Activated B cell treated with CpG ODN at 0.5 μM for 24 hours (primary cell): ENCODE data around the gene GLCCI1. TPM values are rescaled to one million over a fixed set of nuclear protein-coding genes. Genes with fewer than 3 reads are reported as not detected.
"Not testable (repeated sequence)": the region's sequence is repeated elsewhere in the genome, so short reads cannot be mapped to it uniquely, and the experiment has no call there.

Experiments used
- ATAC-seq: fragments of 200-7000 bp; cut with Tn5 transposase; one replicate; pipeline ENCODE4 v1.10.0; 2021; ENCODE audit warnings: low read depth, mild to moderate bottlenecking, moderate library complexity
- CTCF ChIA-PET: fragments of 350-600 bp; sonication (Branson Sonifier 250); formaldehyde crosslinking; loops from one replicate; lab custom pipeline; 2021; ENCODE audit warnings: antibody characterized with exemption; lab: Charles Lee
- POLR2A ChIA-PET: fragments of 350-600 bp; sonication (Branson Sonifier 250); formaldehyde crosslinking; loops from one replicate; lab custom pipeline; 2021; ENCODE audit warnings: antibody characterized with exemption; lab: Charles Lee
- DNase-seq: peaks from one replicate; pipeline ENCODE4 v3.0.0; 2022
- H3K27ac Mint-ChIP-seq: one replicate; pipeline ENCODE4 v1.8.0; 2020; ENCODE audit warnings: mixed read lengths
- H3K27me3 Mint-ChIP-seq: one replicate; pipeline ENCODE4 v1.8.0; 2021; ENCODE audit warnings: mixed read lengths
- H3K36me3 Mint-ChIP-seq: one replicate; pipeline ENCODE4 v1.8.0; 2021; ENCODE audit warnings: low read depth, mixed read lengths
- H3K4me1 Mint-ChIP-seq: one replicate; pipeline ENCODE4 v1.8.0; 2021; ENCODE audit warnings: mixed read lengths
- H3K4me3 Mint-ChIP-seq: one replicate; pipeline ENCODE4 v1.8.0; 2020; ENCODE audit warnings: mild to moderate bottlenecking, mixed read lengths
- H3K9me3 Mint-ChIP-seq: one replicate; pipeline ENCODE4 v1.8.0; 2020; ENCODE audit warnings: mixed read lengths
- intact Hi-C: fragments of 100-400 bp; cut with micrococcal nuclease; formaldehyde crosslinking; loops from one replicate; pipeline ENCODE4 v1.15.1; 2024
- total RNA-seq: library from RNA; stranded (reverse); gene quantifications from 2 replicates; pipeline ENCODE4 v1.2.3, GENCODE V29; 2022
- TF ChIP-seq, protein P1 (sequence below): fragments of 200-600 bp; IDR thresholded peaks from one replicate; pipeline ENCODE4 v1.8.0; 2022; ENCODE audit warnings: antibody characterized with exemption, mild to moderate bottlenecking

The GLCCI1 gene
- total RNA-seq, 1 donor from 2014 or later: 37.4 TPM

DNA sequence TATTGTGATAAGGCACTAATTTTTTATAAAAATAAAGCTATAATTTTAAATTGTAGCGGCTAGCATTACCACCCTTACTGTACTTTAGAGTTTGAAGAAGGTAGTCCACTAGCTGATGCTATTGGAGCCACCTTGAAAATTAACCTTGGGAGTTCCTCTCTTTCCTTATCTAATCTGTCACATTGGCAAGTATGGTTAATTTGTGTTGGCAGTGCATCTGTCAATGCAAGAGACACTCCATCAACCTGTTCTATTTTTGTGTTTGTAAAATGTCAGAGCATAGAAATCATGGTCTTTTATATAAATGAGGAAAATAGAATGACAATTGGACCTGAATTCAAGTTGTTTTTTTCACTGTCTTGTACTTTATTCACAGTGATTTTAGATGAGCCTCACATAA is 20.5 kb downstream of the GLCCI1 start:
- Mint-ChIP-seq H3K36me3 (peaks cover 9% of the 10 kb centered on the region), H3K27ac (peak overlapping the region; percentile 36), H3K9me3 (peaks cover 14% of the 10 kb centered on the region), H3K27me3 (no peaks in the 10 kb centered on the region), H3K4me1 (peaks cover 50% of the 10 kb centered on the region), H3K4me3 (peak overlapping the region; percentile 33)
- CTCF ChIA-PET: no interaction called here
- POLR2A ChIA-PET: interaction anchor here (0.6 to 1.0 kb wide), 2 partner anchors 19 to 25 kb away, joined by 3 read pairs; no protein-coding TSS in a partner anchor
- DNase-seq (no peak), ATAC-seq (no peak)
- intact Hi-C loops: no loop called here
- TF ChIP-seq, protein P1, sequence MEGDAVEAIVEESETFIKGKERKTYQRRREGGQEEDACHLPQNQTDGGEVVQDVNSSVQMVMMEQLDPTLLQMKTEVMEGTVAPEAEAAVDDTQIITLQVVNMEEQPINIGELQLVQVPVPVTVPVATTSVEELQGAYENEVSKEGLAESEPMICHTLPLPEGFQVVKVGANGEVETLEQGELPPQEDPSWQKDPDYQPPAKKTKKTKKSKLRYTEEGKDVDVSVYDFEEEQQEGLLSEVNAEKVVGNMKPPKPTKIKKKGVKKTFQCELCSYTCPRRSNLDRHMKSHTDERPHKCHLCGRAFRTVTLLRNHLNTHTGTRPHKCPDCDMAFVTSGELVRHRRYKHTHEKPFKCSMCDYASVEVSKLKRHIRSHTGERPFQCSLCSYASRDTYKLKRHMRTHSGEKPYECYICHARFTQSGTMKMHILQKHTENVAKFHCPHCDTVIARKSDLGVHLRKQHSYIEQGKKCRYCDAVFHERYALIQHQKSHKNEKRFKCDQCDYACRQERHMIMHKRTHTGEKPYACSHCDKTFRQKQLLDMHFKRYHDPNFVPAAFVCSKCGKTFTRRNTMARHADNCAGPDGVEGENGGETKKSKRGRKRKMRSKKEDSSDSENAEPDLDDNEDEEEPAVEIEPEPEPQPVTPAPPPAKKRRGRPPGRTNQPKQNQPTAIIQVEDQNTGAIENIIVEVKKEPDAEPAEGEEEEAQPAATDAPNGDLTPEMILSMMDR: no peak

DNA sequence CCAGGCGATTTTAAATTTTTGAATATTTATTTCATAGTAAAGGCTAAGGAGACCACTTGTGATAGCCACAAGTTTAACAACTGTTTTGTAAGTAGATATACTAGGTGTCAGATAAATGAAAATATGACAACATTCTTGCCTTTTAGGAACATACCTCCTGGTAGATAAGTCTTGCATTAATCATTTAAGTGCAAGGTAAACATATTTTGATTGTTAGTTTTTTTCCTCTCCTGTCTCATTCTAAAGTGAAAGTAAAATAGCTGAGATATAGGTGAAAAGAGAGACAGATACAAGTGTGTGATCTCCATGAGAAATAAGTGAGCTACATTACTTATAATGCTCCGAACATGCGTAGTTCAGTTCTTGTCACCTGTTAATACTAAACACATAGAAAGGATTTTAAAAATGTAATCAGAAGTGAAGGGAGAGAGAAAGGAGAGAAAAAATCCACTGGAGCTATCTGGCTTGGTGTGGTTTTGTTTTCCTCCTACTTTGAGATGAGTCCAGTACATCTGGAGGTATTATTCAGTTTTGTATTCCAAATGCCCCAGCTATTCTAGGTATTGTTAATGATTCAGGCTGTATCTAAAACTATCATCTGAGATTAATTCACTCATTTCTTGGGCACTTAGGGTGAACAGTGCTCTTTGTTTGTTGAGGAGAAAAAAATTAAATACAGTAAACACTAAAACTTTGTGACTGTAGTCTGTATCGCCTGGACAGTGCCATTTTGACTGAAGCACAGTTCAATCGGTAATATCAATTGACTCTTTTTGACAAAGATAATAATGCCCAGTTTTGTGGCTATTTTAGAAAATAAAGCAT is 21.2 kb downstream of the GLCCI1 start:
- peaks cover 14% of the 10 kb centered on the region for H3K9me3 Mint-ChIP-seq
- H3K36me3 Mint-ChIP-seq: peaks cover 9% of the 10 kb centered on the region
- peaks cover 50% of the 10 kb centered on the region for H3K4me1 Mint-ChIP-seq
- intact Hi-C loops: no loop called here
- H3K27me3 Mint-ChIP-seq: no peaks in the 10 kb centered on the region
- H3K27ac Mint-ChIP-seq: peak overlapping the region; percentile 36
- peak overlapping the region; percentile 33 for H3K4me3 Mint-ChIP-seq
- ChIA-PET POLR2A (interaction anchor here (1.0 to 1.5 kb wide), 2 partner anchors 19 to 20 kb away, joined by 3 to 4 read pairs; no protein-coding TSS in a partner anchor), CTCF (no interaction called here)
- DNase-seq: no peak
- ATAC-seq: no peak
- TF ChIP-seq, protein P1: no peak

DNA sequence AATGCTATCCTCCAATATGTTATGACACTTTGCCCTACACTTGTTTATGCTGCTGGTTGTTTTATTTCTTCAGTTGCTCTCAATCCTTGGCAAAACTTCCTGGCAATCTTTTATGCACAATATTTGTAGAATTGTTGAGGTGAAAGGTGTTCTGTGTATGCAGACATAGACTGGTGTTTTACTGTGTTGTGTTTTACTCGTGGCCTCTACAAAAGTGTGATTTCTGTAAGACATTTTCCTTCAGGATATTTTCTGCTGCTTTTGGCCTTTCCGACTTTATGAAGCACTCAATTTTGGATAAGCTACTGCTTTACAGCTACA is 21.8 kb downstream of the GLCCI1 start:
- DNase-seq (no peak), ATAC-seq (no peak)
- no peak overlapping the region for H3K4me3 Mint-ChIP-seq
- no peak overlapping the region for H3K27ac Mint-ChIP-seq
- POLR2A ChIA-PET: interaction anchor here (1.5 kb wide), 1 partner anchor 20 kb away, joined by 4 read pairs; no protein-coding TSS in a partner anchor
- H3K9me3 Mint-ChIP-seq: peaks cover 17% of the 10 kb centered on the region
- intact Hi-C loops: no loop called here
- H3K4me1 Mint-ChIP-seq: peaks cover 47% of the 10 kb centered on the region
- no peaks in the 10 kb centered on the region for H3K27me3 Mint-ChIP-seq
- CTCF ChIA-PET: no interaction called here
- peaks cover 11% of the 10 kb centered on the region for H3K36me3 Mint-ChIP-seq
- TF ChIP-seq, protein P1: no peak

DNA sequence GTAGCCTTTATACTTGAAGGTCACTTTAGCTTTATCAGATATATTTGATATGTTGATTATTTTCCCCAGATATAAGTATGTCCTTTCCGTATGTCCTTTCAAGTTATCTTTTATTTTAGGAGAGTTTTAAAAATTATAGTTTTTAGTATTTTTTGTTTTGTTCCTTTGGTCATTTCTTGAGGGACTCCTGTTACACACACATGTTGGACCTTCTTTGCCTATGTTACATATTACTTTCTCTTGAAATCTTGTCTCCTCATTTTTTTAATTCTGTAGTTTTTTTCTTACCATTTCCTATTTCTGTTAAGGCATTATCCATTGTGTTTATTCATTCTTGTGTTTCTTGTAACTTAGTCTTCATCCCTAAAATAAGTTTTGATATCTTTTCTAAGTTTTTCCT is 23.9 kb downstream of the GLCCI1 start:
- H3K36me3 Mint-ChIP-seq: peaks cover 13% of the 10 kb centered on the region

DNA sequence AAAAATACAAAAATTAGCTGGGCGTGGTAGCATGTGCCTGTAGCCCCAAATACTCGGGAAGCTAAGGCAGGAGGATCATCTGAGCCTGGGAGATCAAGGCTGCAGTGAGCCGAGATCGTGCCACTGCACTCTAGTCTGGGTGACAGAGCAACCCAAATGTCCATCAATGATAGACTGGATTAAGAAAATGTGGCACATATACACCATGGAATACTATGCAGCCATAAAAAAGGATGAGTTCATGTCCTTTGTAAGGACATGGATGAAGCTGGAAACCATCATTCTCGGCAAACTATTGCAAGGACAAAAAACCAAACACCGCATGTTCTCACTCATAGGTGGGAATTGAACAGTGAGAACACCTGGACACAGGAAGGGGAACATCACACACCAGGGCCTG is 26.8 kb downstream of the GLCCI1 start:
- H3K4me1 Mint-ChIP-seq, ATAC-seq, POLR2A ChIA-PET, CTCF ChIA-PET, intact Hi-C loops, H3K4me3 Mint-ChIP-seq, DNase-seq, H3K27ac Mint-ChIP-seq, H3K27me3 Mint-ChIP-seq: not testable (repeated sequence)
- peaks cover 13% of the 10 kb centered on the region for H3K36me3 Mint-ChIP-seq
- peaks cover 19% of the 10 kb centered on the region for H3K9me3 Mint-ChIP-seq

More for the DNA sequence above, 23.9 kb downstream of the GLCCI1 start:
- intact Hi-C loops: no loop called here
- H3K27me3 Mint-ChIP-seq: no peaks in the 10 kb centered on the region
- TF ChIP-seq, protein P1: no peak
- H3K9me3 Mint-ChIP-seq: peaks cover 17% of the 10 kb centered on the region
- no peak overlapping the region for H3K27ac Mint-ChIP-seq
- ATAC-seq: no peak
- peaks cover 35% of the 10 kb centered on the region for H3K4me1 Mint-ChIP-seq
- no peak for DNase-seq
- ChIA-PET CTCF (no interaction called here), POLR2A (no interaction called here)
- H3K4me3 Mint-ChIP-seq: no peak overlapping the region
